NCI-H2227 (cell line): ENCODE data around the gene ZBTB46.
"Not testable (repeated sequence)": the region's sequence is repeated elsewhere in the genome, so short reads cannot be mapped to it uniquely, and the experiment has no call there.

Source experiments
- DNase-seq: peaks from one replicate; lab custom pipeline; 2025; ENCODE audit not compliant: unreplicated experiment; lab: John Stamatoyannopoulos, UW

Gene ZBTB46

DNA sequence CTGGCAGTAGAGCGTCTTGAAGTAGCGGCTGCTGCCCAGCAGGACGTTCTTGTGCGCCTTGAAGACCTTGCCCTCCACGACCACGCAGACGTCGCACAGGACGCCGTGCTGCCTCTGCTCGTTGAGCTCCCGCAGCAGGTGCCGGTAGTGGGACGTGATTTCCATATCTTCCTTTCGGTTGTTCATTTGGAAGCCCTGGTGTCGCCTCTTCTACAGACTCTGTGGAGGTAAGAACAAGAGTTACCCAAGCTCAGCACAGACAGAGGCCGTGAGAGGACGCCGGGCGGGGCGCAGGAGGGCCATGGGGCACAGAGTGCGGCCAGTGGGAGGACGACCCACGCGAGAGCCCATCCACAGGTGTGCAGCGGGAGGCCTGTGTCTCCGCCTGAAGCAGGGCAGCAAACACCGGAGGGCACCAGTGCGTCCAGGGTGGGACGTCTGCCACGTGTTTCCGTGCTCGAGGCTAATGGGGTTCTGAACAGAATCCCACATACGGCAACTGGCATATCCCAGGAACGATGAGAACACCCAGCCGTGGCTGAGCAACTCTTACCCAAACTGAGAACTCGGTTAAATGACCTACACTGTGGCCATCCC, 40.4 kb downstream of the ZBTB46 start:
- DNase-seq, result no peak

DNA sequence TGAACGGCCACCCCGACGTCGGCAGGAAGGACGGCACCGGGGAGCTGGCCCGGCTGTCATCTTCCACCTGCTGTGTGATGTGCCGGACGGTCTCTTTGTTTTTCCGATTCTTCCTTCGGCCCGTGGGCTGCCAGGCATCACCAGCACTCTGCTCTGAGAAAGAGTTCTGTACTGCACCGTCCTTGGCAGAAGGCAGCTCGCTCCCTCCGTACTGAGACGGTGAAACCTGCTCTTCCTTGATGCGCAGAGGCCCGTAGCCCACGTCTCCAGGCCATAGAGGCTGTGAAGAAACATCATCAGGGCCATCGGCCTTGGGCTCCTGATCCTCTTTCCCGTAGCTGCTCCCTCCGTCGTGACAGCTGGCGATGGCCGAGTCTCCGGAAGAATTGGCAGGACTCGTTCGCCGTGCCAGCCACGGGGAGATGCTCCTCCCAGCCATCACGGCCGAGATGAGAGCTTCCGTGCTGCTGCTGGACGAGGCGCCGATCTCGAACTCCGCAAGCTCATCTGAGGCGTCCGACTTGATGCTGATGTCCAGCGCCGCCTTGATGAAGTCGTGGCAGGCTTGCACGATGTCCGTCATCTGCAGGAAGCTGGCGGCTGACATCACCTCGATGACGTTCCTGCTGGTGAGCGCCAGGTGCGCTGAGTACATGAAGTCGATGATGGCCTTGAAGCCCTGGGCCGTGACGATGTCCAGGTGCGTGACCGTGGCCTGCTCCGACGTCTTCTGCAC, 41.1 kb downstream of the ZBTB46 start:
- no peak for DNase-seq

DNA sequence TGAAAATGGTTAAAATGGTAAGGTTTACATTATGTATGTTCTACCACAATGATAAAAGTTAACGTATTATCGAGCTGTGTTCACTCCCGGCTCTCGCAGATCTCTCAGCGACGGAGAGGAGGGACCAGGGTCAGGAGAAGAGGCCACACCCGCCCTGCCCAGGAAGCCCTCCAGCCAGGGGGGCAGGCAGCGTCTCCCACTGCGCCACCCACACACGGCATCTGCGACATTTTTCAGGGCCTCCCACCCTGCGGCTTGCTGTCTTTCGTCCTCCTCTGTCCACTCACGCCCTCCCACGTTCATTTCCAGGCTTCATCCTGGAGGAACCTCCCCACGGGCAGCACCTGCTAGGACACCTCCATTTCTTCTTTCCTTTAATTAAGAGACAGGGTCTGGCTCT, 43.3 kb downstream of the ZBTB46 start:
- no peak for DNase-seq

DNA sequence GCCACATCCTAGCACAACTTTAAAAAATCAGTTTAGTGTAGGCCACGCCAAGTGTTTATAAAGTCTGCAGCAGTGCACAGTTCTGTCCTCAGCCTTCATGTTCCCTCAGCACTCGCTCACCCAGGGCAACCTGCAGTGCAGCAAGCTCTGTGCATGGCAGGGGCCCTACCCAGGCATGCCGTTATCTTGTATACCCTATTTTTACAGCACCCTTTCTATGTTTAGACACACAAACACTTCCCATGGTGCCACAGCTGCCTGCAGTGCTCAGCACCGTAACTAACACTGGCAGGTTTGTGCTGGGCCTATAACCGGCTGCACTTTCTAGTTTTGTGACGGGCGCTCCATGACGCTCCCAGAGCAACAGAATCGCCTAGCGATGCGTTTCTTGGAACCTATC, 43.8 kb downstream of the ZBTB46 start:
- no peak for DNase-seq

DNA sequence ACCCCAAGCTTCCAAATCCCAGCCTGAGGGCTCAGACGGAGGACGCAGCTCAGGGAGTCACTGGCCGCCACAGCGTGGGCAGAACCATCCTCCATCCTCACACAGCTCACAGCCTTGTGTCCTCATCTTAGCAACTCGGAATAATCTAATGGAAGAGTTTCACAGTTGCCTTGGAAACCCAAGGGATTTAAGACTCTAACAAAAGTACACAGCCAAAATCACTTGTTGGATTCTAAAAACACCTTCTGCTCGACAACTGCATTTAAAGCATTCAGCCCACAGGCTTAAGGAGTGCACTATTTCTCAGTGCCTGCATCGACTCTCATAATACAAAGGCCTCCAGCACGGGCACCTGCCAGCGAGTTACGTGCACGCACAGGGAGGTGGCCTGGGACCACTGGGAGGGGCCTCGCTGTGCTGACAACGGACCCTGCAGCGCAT, 45.4 kb downstream of the ZBTB46 start:
- peak; percentile 65 for DNase-seq

DNA sequence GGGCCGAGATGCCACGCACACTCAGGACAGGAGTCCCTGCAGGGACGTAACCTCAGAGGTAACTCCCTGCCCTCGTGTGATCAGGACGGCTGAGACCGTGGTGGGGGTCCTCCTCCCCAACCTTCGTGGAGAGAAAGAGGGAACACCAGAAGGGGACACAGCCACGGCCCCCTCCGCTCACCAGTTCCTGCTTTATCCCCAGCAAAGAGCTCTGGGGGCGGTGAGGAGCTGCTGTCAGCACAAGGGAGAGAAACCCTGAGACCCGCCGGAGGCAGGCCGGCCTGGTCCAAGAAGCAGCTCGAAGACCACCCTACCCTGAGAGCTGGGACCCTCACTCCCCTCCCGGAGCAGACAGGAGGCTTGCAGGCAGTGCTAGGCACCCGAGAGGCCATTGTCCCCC, 47.1 kb downstream of the ZBTB46 start:
- no peak for DNase-seq

DNA sequence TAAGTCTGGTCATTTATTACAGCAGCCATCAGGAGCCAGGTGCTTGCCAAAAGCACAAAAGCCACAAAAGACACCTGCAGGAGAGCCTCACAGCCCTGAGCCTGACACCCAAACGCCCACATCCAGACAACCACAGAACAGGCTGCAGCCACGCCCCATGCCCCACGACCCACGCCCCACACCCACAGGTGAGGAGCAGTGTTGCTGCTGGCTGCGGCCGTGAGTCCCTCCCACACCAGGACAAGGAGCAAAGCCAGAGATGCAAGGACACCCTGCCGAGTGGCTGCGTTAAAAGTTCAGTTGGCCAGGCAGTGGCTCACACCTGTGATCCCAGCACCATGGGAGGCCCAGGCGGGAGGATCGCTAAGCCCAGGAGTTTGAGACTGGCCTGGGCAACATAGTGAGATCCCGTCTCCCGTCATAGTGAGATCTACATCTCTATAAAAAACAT, 48.5 kb downstream of the ZBTB46 start:
- DNase-seq, result no peak

DNA sequence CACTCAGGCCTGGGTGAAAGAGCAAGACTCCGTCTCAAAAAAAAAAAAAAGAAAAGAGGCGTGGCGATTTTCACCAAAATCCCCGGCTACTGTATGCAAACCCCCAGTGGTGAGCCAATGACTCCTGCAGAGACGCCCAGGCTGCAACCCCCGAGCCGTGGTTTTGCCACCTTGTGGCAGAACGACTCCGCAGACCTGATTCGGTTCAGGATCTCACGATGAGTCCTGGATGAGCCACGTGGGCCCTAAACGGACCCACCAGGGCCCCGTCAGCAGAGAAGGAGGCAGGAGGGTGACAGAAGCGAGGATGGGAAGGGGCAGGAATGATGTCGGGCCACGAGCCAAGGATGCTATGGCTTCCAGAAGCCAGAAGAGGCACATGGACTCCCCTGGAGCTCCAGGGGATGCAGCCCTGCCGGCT, 49.0 kb downstream of the ZBTB46 start:
- DNase-seq, result no peak

DNA sequence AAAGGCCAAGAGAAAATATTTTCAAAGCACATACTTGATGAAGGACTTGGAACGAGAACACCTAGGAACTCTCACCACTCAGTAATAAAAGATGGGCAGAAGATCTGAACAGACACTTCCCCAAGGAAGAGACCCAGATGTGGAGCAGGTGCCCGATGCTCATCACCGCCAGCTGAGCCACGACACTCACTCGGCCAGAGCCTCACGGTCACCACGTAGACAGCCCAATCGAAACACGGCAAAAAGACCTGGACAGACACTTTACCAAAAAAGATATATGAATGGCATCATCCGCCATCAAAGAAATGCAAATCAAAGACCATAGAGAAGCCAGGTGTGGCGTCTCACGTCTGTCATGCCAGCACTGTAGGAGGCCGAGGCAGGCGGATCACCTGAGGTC, 49.9 kb downstream of the ZBTB46 start:
- no peak for DNase-seq

DNA sequence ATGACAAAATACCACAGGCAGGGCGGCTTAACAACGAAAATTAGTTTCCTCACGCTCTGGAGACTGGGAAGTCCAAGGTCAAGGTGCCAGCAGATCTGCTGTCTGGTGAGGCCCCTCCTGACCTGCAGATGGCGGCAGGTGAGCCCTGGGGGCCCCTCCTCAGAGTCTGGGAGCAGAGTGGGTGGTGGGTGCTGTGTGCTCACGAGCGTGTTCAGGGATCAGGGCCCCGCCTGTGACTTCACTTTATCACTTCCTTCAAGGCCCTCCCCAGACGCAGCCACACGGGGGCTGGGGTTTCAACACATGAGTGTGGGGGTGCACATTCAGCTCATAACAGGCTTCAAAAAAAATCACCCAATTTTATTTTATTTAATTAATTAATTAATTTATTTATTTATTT, 52.2 kb downstream of the ZBTB46 start:
- DNase-seq, result no peak

DNA sequence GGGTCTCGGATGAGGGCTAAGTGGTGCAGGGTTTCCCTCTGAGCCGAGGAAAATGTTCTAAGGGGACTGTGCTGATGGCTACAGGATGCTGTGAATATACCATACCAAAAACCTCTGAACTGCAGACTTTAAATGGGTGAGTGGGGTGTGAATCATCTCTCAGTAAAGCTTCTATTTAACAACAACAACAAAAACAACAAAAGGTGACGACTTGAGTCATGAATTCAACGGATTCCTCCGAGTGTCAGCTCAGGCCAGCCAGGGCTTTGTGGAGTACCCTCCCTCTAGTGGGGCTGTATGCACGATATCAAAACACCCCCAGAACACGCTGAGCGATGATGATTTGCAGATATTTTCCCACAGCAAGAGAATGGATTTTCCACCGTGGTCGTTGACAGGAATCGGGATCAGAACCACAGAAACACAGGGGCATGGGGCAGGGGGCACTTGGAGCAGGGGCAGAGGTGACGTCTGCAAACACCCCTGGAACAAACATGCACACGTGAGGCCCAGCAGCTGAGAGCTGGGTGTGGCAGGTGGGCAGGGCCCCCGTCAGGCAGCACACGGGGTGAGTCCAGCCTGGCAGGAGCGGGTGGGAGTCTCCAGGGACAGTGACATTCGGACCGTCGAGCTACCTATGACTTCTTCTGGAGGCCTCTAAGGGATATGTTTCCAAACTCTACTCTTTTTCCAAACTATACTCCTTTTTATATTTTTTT, 52.9 kb downstream of the ZBTB46 start:
- DNase-seq, result no peak

DNA sequence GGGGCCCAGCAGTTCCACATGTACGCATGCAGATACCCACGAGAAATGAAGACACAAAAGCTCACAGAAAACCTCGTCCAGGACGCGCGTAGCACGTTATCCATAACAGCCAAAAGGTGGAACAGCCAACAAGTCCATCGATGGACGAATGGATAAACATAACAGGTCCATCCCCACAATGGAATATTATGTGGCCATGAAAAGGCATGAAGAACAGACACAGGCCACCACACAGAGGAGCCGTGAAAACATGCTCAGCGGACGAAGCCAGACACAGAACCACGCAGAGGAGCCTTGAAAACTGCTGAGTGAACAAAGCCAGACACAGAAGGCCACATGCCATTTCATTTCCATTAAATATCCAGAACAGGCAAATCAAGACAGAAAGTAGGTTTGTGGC, 53.5 kb downstream of the ZBTB46 start:
- DNase-seq, result no peak

DNA sequence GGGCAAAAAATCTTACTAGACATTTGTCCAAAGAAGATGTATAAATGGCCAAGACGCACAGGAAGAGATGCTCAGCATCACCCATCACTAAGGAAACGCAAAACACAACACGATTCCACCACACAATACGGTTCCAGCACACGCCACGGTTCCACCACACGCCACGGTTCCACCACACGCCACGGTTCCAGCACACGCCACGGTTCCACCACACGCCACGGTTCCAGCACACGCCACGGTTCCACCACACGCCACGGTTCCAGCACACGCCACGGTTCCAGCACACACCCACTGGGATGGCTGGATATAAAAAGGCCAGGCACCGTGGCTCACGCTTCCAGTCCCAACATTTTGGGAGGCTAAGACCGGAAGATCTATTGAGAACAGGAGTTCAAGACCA, 54.2 kb downstream of the ZBTB46 start:
- not testable (repeated sequence) for DNase-seq

DNA sequence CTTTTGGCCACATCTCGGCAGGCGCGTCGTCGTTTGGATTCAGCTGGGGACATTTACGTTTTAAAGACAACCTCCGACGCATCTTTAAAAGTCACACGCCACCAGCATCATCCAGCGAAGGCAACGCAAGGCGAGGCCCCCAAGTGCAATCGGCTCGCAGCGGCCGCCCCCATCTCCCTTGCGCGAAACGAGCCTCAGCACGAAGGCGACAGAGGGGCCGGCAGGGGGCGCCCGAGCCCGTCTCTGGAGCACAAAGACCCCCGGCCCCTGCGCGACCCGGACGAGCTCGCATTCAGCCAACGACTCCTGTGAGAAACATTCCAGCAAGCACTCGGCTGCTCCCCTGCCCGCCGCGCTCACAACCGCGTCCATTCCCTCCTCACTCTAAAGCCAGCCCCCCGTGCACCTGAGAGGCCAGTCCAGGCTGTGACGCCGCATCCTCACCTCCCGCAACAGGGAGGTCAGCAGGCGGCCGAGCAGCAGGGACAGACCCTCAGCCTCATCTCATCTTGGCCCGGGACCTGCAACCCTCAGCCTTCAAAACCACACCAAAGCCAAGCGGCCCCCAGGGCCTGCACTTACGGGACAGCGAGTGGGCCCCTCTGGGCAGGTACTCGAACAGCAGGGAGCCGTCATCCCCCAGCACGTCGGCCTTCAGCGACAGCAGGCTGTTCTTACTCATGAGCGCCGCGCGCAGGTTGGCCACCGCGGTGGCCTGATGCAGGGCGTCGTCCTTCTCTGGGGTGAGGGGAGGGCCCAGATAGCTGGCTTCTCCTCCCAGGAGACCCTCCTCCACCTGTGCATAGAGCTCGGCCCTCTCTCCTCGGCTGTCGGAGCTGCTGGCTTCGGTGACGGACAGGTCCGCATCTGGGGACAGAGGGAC, 55.7 kb downstream of the ZBTB46 start:
- DNase-seq, result no peak

DNA sequence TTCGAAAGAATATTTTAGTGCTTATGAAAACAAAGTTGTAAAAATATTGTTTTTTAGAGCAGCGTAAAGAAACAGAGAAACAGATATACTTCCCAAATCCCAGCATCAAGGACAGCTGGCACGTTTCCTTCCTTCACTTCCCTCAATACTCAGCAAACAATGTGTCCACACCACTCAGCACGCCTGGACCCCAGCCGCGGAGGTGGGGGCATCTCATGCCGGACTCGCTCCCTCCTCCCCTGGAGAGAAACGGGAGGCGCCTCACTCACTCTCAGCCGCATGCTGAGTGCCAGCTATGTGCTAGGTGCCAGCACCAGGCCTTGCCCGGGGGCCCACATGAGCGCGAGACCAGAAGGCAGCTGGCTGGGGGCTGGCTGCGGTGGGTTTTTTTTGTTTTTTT, 56.8 kb downstream of the ZBTB46 start:
- DNase-seq, result no peak

DNA sequence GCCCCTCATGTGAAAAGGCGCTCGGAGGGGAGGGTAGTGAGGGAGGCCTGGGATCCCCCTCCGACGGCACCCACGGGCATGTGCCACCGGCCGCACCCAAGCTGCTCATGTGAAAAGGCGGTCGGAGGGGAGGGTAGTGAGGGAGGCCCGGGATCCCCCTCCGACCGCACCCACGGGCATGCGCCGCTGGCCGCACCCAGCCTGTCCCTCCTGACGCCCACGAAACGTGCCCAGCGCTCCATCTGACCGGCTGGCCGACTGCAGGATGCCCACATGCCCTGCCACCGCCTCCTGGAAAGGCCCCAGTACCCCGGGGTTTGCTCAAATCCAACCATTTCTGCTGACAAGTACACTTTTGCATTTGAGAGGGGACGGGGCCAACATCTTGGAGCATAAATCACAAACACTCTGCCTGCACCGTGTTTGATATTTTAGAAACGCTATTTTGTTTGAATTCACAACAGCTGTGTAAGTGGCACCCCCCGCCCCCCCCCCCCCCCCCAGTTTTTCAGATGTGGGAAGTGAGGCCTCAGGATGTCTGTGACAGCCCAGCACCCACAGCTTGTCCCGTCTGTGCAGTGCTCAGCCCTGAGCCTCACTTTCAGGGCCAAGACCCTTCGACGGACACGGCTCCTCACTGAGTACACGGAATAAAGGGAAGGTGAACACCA, 57.4 kb downstream of the ZBTB46 start:
- no peak for DNase-seq

DNA sequence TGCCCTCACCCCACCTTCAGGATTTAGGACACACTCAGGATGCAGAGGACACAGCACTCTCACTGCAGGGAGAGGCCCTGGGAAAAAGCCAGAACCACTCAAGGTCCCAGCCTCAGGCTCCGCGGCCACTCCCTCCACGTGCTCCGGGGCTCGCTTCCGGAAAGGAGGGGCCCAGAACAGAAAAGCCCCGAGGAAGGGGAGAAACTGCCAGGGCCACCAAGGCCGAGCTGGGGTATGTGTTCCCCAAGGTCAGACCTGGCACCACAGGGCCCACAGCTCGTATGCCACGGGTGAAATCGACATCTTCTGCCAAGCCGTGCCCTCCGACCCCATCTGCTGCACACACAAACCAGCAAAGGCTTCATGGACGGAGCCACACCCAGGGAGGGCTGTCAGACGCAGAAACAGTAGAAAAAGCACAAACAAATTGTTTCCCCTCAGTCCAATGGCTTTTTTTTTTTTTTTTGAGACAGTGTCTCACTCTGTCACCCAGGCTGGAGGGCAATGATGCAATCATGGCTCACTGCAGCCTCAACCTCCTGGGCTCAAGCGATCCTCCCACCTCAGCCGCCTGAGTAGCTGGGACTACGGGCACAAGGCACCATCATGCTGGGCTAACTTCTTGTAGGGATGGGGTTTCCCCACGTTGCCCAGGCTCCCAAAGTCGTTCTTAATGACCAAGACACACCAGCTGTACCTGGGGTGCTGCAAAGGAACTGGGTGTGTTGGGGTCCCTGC, 58.1 kb downstream of the ZBTB46 start:
- no peak for DNase-seq

DNA sequence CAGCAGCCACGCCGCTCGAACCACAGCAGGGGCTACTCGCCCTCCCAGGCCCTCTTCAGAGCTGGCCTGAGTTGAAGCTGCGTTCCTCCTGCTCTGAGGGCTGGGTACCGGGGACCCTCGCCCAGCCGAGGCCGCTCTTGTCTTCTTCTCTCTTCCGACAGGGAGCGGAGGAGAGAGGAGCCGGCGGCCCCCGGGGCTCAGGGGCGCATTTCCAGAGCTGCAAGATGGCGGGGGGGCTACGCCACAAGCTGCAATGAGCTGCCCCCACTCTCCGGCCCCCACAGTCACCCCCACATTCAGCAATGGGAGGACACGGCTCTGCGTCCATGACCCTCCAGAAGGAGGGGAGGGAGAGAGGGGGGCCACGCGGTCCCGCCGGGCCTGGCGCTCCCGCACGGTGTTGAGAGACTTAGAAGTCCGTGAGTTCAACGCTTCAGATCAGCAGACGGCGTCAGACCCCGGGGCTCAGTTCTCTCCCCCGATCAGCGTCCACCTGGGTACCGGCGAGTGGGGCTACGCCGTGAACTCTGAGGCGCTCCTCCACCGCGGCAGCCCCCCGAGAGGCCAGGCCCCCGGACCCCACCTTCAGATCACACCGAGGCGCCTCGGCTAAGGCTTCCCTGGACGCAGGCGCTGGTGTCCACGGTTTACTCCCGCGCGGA, 59.9 kb downstream of the ZBTB46 start:
- no peak for DNase-seq

DNA sequence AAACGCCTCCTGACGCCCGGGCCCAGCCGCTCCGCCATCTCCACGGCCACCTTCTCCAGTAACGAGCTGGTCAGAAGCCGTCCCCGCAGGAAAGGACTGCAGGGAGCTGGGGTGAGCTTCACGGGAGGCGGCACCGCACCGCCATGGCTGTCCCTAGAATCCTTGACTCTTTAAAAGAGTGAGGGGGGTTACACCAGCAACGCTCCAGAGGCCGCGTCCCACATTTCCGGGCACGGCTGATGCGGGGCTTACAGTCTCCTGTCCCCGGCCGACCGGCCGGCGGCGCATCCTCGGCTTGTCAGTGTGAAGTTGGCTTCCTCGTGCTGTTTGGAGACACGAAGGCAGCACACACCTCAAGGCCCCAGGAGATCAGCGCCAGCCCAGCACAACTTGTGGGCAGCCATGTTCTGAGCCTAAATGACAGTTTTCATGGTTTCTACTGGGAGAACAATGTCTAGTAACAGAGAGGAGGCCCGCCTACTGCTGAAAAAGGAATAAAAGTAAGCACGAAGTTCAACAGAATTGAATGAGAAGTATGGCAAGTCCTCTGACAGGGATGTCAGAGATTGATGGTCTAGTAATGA, 61.1 kb downstream of the ZBTB46 start:
- no peak for DNase-seq
